ENCODE data around the gene LAGE3. TPM values are rescaled to one million over a fixed set of nuclear protein-coding genes. Genes with fewer than 3 reads are reported as not detected.

LAGE3 gene
- total and polyA plus RNA-seq, 2 of the 13 experiments (the other 11 are each of a cell fraction or from before 2014, with no cell fraction given), result 7.6 to 12.7 TPM

GRCh38 chrX:154515966-154516655 lies 37.0 kb upstream of the LAGE3 start, which contains the start of gene FAM3A (continued):
- no peak for TF ChIP-seq PAX8 (CRISPR knock-in tag; IDR thresholded peaks at IDR 0.05; ENCODE audit: borderline replicate concordance)
- TF ChIP-seq SSRP1 (CRISPR knock-in tag; IDR thresholded peaks at IDR 0.05), result no peak
- 0 out of 2 replicates have a peak, but pooled peaks have one; percentile 18 for TF ChIP-seq NR2F6 (IDR thresholded peaks at IDR 0.05)
- peak; percentile 33; the same call in 1 of the 2 replicates for TF ChIP-seq NR2F6 (CRISPR knock-in tag; IDR thresholded peaks at IDR 0.05)
- no peak for TF ChIP-seq ZNF232 (CRISPR knock-in tag; IDR thresholded peaks at IDR 0.05; ENCODE audit: borderline replicate concordance)
- TF ChIP-seq ZHX1 (CRISPR knock-in tag; IDR thresholded peaks at IDR 0.05; ENCODE audit: low read depth), result peak; percentile 47; the same call in 1 of the 2 replicates
- TF ChIP-seq ZNF547 (CRISPR knock-in tag; IDR thresholded peaks at IDR 0.05), result no peak
- TF ChIP-seq ZNF10 (CRISPR knock-in tag; IDR thresholded peaks at IDR 0.05; ENCODE audit: borderline replicate concordance, low read depth), result no peak
- TF ChIP-seq ZNF780A (CRISPR knock-in tag; IDR thresholded peaks at IDR 0.05), result no peak
- TF ChIP-seq FOSL2 (CRISPR knock-in tag; IDR thresholded peaks at IDR 0.05), result 0 out of 2 replicates have a peak, but pooled peaks have one; percentile 6
- no peak for TF ChIP-seq ISX (CRISPR knock-in tag; conservative IDR thresholded peaks at IDR 0.05)
- TF ChIP-seq RNF219 (CRISPR knock-in tag; IDR thresholded peaks at IDR 0.05), result no peak
- peak; percentile 32; the same call in 1 of the 2 replicates for TF ChIP-seq MAX (IDR thresholded peaks at IDR 0.05)
- TF ChIP-seq ELF1 (CRISPR knock-in tag; IDR thresholded peaks at IDR 0.05), result peak; percentile 67; the same call in 1 of the 2 replicates
- TF ChIP-seq PHF8 (CRISPR knock-in tag; IDR thresholded peaks at IDR 0.05), result peak; percentile 77
- TF ChIP-seq TAF1 (CRISPR knock-in tag; IDR thresholded peaks at IDR 0.05), result peak; percentile 48; the same call in 1 of the 2 replicates
- TF ChIP-seq CCDC6 (CRISPR knock-in tag; IDR thresholded peaks at IDR 0.05), result 0 out of 2 replicates have a peak, but pooled peaks have one; percentile 30
- TF ChIP-seq HMGXB4 (CRISPR knock-in tag; IDR thresholded peaks at IDR 0.05; ENCODE audit: borderline replicate concordance in 1 of 2, low read depth in 1 of 2), result 0 out of 4 replicates have a peak, but pooled peaks of 1 of the 2 experiments have one; percentile 21
- TF ChIP-seq UBTF (CRISPR knock-in tag; IDR thresholded peaks at IDR 0.05), result peak; percentile 80; the same call in 1 of the 2 replicates
- TF ChIP-seq NFKBIZ (CRISPR knock-in tag; IDR thresholded peaks at IDR 0.05), result no peak
- TF ChIP-seq BCL6 (CRISPR knock-in tag; IDR thresholded peaks at IDR 0.05), result no peak
